SK-N-MC (cell line): ENCODE data around the gene GSKIP.
A peak's percentile ranks its signal among the peaks of the same experiment; 100 is the strongest.

Experiments used
- DNase-seq: peaks from one replicate; pipeline ENCODE4 v3.0.0-alpha.2; 2011; ENCODE audit warnings: low read depth, low spot score
- H3K27ac ChIP-seq: fragments of 200-600 bp; sonication (generic); 2 replicates; pipeline ENCODE4 v1.5.1; 2016; ENCODE audit warnings: mixed run types
- H3K36me3 ChIP-seq: fragments of 200-600 bp; sonication (generic); 2 replicates; pipeline ENCODE4 v1.6.1; 2017; ENCODE audit warnings: antibody characterized with exemption, low read length, mixed read lengths; ENCODE audit not compliant: insufficient read depth
- H3K4me3 ChIP-seq: fragments of 200-600 bp; sonication (generic); 2 replicates; pipeline ENCODE4 v1.5.1; 2016
- H3K9ac ChIP-seq: fragments of 200-600 bp; sonication (generic); 2 replicates; pipeline ENCODE4 v1.8.0; 2017; ENCODE audit warnings: mixed run types, mixed read lengths; ENCODE audit not compliant: insufficient read length
- H3K9me3 ChIP-seq: fragments of 200-600 bp; sonication (generic); 2 replicates; pipeline ENCODE4 v1.6.1; 2017; ENCODE audit warnings: low read depth, mild to moderate bottlenecking, antibody characterized with exemption, low read length, moderate library complexity, mixed read lengths
- EZH2 ChIP-seq: fragments of 200-600 bp; sonication (generic); IDR thresholded peaks from one replicate; pipeline ENCODE4 v1.6.1; 2017; ENCODE audit warnings: antibody characterized with exemption
- FOXP2 ChIP-seq: optimal IDR thresholded peaks from 2 replicates; pipeline ENCODE3; 2011; ENCODE audit warnings: mild to moderate bottlenecking, moderate library complexity; ENCODE audit not compliant: insufficient read depth; ENCODE audit errors: extremely low read length, control extremely low read depth
- POLR2AphosphoS5 ChIP-seq: IDR thresholded peaks from 2 replicates; pipeline ENCODE4 v1.6.1; 2012; ENCODE audit warnings: mild to moderate bottlenecking, low read depth, low read length, borderline replicate concordance

GSKIP gene

GRCh38 chr14:96349286-96350075 lies 13.8 kb upstream of the GSKIP start:
- H3K4me3 ChIP-seq = no peak overlapping the region
- H3K36me3 ChIP-seq = no peaks in the 10 kb centered on the region
- H3K9ac ChIP-seq = no peak overlapping the region
- TF ChIP-seq EZH2 (no peak), FOXP2 (no peak)
- no peak for DNase-seq
- H3K27ac ChIP-seq = no peak overlapping the region
- H3K9me3 ChIP-seq = no peaks in the 10 kb centered on the region

GRCh38 chr14:96351986-96352385 lies 11.3 kb upstream of the GSKIP start:
- Histone ChIP-seq H3K27ac (no peak overlapping the region), H3K9me3 (no peaks in the 10 kb centered on the region), H3K9ac (no peak overlapping the region), H3K36me3 (0 out of 2 replicates have a peak, but pooled peaks cover 3% of the 10 kb centered on the region), H3K4me3 (no peak overlapping the region)
- no peak for DNase-seq
- TF ChIP-seq FOXP2 (no peak), EZH2 (no peak)

- Histone ChIP-seq H3K27ac (no peak overlapping the region), H3K4me3 (no peak overlapping the region), H3K36me3 (0 out of 2 replicates have a peak, but pooled peaks cover 3% of the 10 kb centered on the region), H3K9me3 (no peaks in the 10 kb centered on the region), H3K9ac (no peak overlapping the region)
- TF ChIP-seq EZH2 = no peak
- TF ChIP-seq POLR2AphosphoS5 = no peak
- no peak for TF ChIP-seq FOXP2
- no peak for DNase-seq
Measured at GRCh38 chr14:96352708-96353107, 10.6 kb upstream of the GSKIP start.

GRCh38 chr14:96354246-96354645 lies 9.1 kb upstream of the GSKIP start:
- H3K27ac ChIP-seq = no peak overlapping the region
- H3K9me3 ChIP-seq = no peaks in the 10 kb centered on the region
- TF ChIP-seq EZH2 (no peak), POLR2AphosphoS5 (no peak), FOXP2 (no peak)

GRCh38 chr14:96357216-96357615 lies 6.1 kb upstream of the GSKIP start:
- Histone ChIP-seq H3K9me3 (no peaks in the 10 kb centered on the region), H3K27ac (no peak overlapping the region), H3K36me3 (0 out of 2 replicates have a peak, but pooled peaks cover 3% of the 10 kb centered on the region), H3K4me3 (no peak overlapping the region), H3K9ac (no peak overlapping the region)
- TF ChIP-seq FOXP2 (no peak), POLR2AphosphoS5 (no peak), EZH2 (no peak)
- DNase-seq = no peak

More at GRCh38 chr14:96354246-96354645, 9.1 kb upstream of the GSKIP start:
- no peak overlapping the region for H3K4me3 ChIP-seq
- H3K36me3 ChIP-seq = 0 out of 2 replicates have a peak, but pooled peaks cover 3% of the 10 kb centered on the region
- no peak for DNase-seq
- H3K9ac ChIP-seq = no peak overlapping the region

GRCh38 chr14:96359959-96360358 lies 3.4 kb upstream of the GSKIP start:
- no peaks in the 10 kb centered on the region for H3K36me3 ChIP-seq
- DNase-seq = no peak
- H3K27ac ChIP-seq = peak overlapping the region; percentile 33
- H3K4me3 ChIP-seq = no peak overlapping the region
- H3K9me3 ChIP-seq = no peaks in the 10 kb centered on the region
- H3K9ac ChIP-seq = no peak overlapping the region
- no peak for TF ChIP-seq POLR2AphosphoS5
- no peak for TF ChIP-seq FOXP2
- no peak for TF ChIP-seq EZH2

- Histone ChIP-seq H3K9ac (peak overlapping the region; percentile 85), H3K27ac (no peak overlapping the region), H3K36me3 (no peaks in the 10 kb centered on the region), H3K9me3 (no peaks in the 10 kb centered on the region), H3K4me3 (peak overlapping the region; percentile 82)
- TF ChIP-seq EZH2 (no peak), POLR2AphosphoS5 (no peak), FOXP2 (no peak)
- DNase-seq = no peak
Measured at GRCh38 chr14:96362071-96362964, 1.0 kb upstream of the GSKIP start.

GRCh38 chr14:96363751-96364336 lies 518 bp downstream of the GSKIP start:
- TF ChIP-seq EZH2 = no peak
- no peak for TF ChIP-seq FOXP2
- no peak for TF ChIP-seq POLR2AphosphoS5
- no peaks in the 10 kb centered on the region for H3K9me3 ChIP-seq
- H3K4me3 ChIP-seq = peak overlapping the region; percentile 82
- H3K9ac ChIP-seq = peak overlapping the region; percentile 71
- no peak overlapping the region for H3K27ac ChIP-seq
- no peak for DNase-seq
- H3K36me3 ChIP-seq = no peaks in the 10 kb centered on the region
